Mesendoderm (in vitro differentiated cells): ENCODE results near the gene IGSF9.

Source experiments
- DNase-seq: peaks from one replicate; pipeline ENCODE4 v3.0.0; 2013
- H2AK5ac ChIP-seq: 2 replicates; pipeline ENCODE4 v1.6.1; 2013; ENCODE audit warnings: low read length, inconsistent platforms
- H2BK120ac ChIP-seq: 2 replicates; pipeline ENCODE4 v1.6.1; 2013; ENCODE audit warnings: low read depth, mild to moderate bottlenecking, low read length, moderate library complexity, mixed read lengths
- H2BK15ac ChIP-seq: replicated peaks from 2 replicates; pipeline ENCODE4 v1.6.1; 2013; ENCODE audit warnings: low read depth, mild to moderate bottlenecking, moderate library complexity
- H2BK5ac ChIP-seq: 2 replicates; pipeline ENCODE4 v1.6.1; 2013; ENCODE audit warnings: low read length, inconsistent platforms
- H3K18ac ChIP-seq: 2 replicates; pipeline ENCODE4 v1.6.1; 2013; ENCODE audit warnings: mild to moderate bottlenecking, low read length, mixed read lengths
- H3K23ac ChIP-seq: one replicate; pipeline ENCODE4 v1.6.1; 2013; ENCODE audit warnings: low read length
- H3K27ac ChIP-seq: 2 replicates; pipeline ENCODE4 v1.5.1; 2013; ENCODE audit warnings: low read depth, mild to moderate bottlenecking, inconsistent platforms, low read length, moderate library complexity
- H3K27me3 ChIP-seq: 2 replicates; pipeline ENCODE4 v1.6.1; 2013; ENCODE audit warnings: low read length, control low read depth, mild to moderate bottlenecking, inconsistent platforms; ENCODE audit not compliant: insufficient read depth, poor library complexity
- H3K36me3 ChIP-seq: 2 replicates; pipeline ENCODE4 v1.6.1; 2013; ENCODE audit warnings: low read length, inconsistent platforms; ENCODE audit not compliant: control insufficient read depth, insufficient read depth
- H3K4ac ChIP-seq: one replicate; pipeline ENCODE4 v1.6.1; 2013; ENCODE audit warnings: low read depth, mild to moderate bottlenecking, low read length, moderate library complexity
- H3K4me1 ChIP-seq: 2 replicates; pipeline ENCODE4 v1.6.1; 2013; ENCODE audit warnings: low read depth, low read length, inconsistent platforms; ENCODE audit not compliant: control insufficient read depth
- H3K4me2 ChIP-seq: 2 replicates; pipeline ENCODE4 v1.6.1; 2013; ENCODE audit warnings: low read length
- H3K4me3 ChIP-seq: 2 replicates; pipeline ENCODE4 v1.5.1; 2013; ENCODE audit warnings: mild to moderate bottlenecking, low read length
- H3K56ac ChIP-seq: one replicate; pipeline ENCODE4 v1.6.1; 2013; ENCODE audit warnings: low read length
- H3K79me1 ChIP-seq: 2 replicates; pipeline ENCODE4 v1.6.1; 2013; ENCODE audit warnings: low read length, inconsistent platforms
- H3K79me2 ChIP-seq: 2 replicates; pipeline ENCODE4 v1.6.1; 2013; ENCODE audit warnings: mild to moderate bottlenecking, low read length; ENCODE audit not compliant: control insufficient read depth, insufficient read depth
- H3K9ac ChIP-seq: 2 replicates; pipeline ENCODE4 v1.6.1; 2013; ENCODE audit warnings: low read length, inconsistent platforms
- H4K5ac ChIP-seq: one replicate; pipeline ENCODE4 v1.6.1; 2013; ENCODE audit warnings: low read length
- H4K8ac ChIP-seq: one replicate; pipeline ENCODE4 v1.6.1; 2013; ENCODE audit warnings: low read depth, mild to moderate bottlenecking, control low read depth, low read length, moderate library complexity
- WGBS: extraction: QIAGEN DNeasy Blood & Tissue Kit; methylation state at CpG from one replicate; pipeline ENCODE4 v1.1.7; 2013; ENCODE audit warnings: low lambda C conversion rate, missing lambda C conversion rate; ENCODE audit not compliant: insufficient coverage; ENCODE audit errors: extremely low coverage; 5-methylcytosine and 5-hydroxymethylcytosine counted together

IGSF9 gene

DNA sequence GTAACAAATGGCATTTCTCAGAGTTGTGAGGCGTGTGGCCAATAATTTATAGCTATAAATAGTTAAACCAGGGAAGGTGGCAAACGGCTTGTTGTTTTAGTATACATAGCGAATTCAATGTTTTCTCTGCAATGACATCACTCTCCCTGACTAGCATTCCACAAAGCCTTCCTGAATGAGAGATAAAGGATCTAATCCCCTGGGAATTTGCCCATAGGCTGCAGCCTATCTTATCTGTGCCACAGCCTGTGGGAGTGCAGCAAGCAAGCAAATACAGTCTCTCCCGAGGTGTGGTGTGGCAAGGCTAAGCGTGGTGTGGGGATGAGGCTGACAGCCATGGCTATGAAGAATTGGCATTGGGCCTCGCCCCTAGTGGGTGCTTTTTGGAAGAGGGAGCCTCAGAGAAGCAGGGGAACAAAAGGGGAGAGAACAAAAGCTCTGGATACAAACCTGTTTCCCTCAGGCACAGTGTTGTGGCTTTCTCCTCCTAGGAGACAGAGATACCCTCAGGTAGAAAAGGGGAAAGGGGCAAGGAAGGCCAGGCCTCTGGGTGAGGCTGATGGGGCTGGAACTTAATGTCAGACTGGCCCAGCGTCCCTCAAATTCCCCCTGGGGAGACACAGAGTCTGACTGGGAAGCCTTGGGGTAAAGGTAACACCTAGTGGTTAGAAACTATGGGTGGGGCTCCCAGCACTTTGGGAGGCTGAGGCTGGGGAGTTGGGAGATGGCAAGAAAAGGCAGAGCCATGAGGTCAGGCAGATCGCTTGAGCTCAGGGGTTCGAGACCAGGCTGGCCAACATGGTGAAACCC is 29.0 kb downstream of the IGSF9 start:
- Histone ChIP-seq H3K79me1 (peaks cover 16% of the 10 kb centered on the region), H3K27ac (peak overlapping the region; percentile 81), H3K27me3 (no peaks in the 10 kb centered on the region), H3K18ac (peak overlapping the region; percentile 65), H3K36me3 (peaks cover 8% of the 10 kb centered on the region), H2BK5ac (peak overlapping the region; percentile 89), H3K9ac (peak overlapping the region; percentile 1), H2AK5ac (no peak overlapping the region), H2BK15ac (no peak overlapping the region), H3K79me2 (peaks cover 19% of the 10 kb centered on the region), H3K4me3 (no peak overlapping the region), H4K8ac (no peak overlapping the region), H3K4me2 (no peak overlapping the region), H3K4me1 (peaks cover 36% of the 10 kb centered on the region), H3K4ac (peak overlapping the region; percentile 56), H2BK120ac (no peak overlapping the region), H4K5ac (no peak overlapping the region), H3K23ac (no peak overlapping the region), H3K56ac (peak overlapping the region; percentile 59)
- DNase-seq, result peak; percentile 100
- WGBS, result no CpG with 5 or more reads among the region's 9 CpGs

DNA sequence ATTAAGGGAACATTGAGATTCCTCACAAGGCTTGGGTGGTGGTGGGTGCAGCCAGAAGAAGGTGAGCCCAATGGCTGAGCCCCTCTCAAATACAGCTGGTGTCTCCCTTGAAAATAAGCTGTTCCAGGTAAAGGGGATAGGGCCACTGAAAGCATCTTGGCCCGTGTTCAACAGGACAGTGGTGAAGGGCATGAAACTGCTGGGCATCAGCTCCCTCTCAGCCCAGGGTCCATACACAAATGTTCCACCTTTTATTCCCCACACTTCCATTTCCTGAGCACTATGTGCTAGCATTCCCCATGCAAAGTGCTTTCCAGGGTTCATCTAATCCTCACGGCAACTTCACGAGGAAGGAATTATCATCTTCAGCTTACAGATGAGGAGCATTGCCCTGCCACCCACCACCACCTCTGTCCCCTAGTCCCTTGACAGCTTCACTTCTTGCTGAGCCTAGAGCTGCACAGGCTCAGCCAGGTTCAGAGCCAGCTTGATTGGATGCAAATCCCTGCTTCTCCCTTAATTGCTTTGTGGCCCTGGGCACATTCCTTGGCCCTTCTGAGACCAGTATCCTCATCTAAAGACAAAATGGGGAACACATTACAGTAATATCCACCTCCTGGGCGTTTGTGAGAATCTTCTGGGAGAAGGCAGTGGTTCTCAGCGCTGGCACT is 29.7 kb downstream of the IGSF9 start:
- Histone ChIP-seq H2AK5ac (peak overlapping the region; percentile 16), H3K27me3 (no peaks in the 10 kb centered on the region), H2BK5ac (peak overlapping the region; percentile 9), H2BK15ac (no peak overlapping the region), H3K4ac (peak overlapping the region; percentile 17), H3K4me2 (no peak overlapping the region), H3K79me2 (peaks cover 12% of the 10 kb centered on the region), H3K79me1 (peaks cover 11% of the 10 kb centered on the region), H3K23ac (no peak overlapping the region), H4K8ac (no peak overlapping the region), H3K4me1 (peaks cover 44% of the 10 kb centered on the region), H3K56ac (peak overlapping the region; percentile 59), H3K36me3 (peaks cover 8% of the 10 kb centered on the region), H3K9ac (peak overlapping the region; percentile 1), H3K18ac (peak overlapping the region; percentile 65), H2BK120ac (peak overlapping the region; percentile 33), H4K5ac (no peak overlapping the region), H3K27ac (peak overlapping the region; percentile 81), H3K4me3 (no peak overlapping the region)
- DNase-seq, result peak; percentile 96
- WGBS, result no CpG with 5 or more reads among the region's 5 CpGs

DNA sequence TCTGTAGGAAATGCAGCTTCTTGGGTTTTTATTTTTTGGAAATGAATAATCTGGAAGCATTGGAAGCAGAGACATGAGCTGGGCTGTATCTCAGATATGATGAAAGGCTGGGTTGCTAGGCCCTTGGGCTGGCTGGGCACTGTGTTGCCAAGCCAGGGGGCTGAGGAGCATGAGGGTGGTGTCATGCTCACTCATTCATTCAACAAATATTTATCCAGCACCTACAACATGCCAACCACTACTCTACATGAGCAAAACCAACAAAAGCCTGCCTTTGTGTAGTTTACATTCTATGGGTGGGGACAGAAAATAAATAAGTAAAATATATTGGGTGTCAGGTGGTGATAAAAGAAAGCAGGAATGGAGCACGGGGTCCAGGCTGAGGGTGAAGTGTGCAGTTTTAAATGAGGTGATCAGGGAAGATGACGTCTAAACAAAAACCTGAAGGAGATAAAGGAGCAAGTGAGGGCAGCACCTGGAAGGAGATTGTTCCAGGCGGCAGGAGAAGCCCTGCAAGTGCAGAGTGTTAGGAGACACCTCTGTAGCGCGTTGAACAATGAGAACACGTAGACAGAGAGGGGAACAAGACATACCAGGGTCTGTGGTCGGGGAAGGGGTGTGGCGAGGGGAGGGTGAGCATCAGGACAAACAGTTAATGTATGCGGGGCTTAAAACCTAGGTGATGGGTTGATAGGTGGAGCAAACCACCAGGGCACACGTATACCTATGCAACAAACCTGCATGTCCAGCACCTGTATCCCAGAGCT is 31.0 kb downstream of the IGSF9 start:
- peak overlapping the region; percentile 14 for H3K27ac ChIP-seq
- no peaks in the 10 kb centered on the region for H3K27me3 ChIP-seq
- H3K79me1 ChIP-seq, result peaks cover 3% of the 10 kb centered on the region
- H4K5ac ChIP-seq, result no peak overlapping the region
- no peak overlapping the region for H4K8ac ChIP-seq
- peak overlapping the region; percentile 35 for H2AK5ac ChIP-seq
- H2BK15ac ChIP-seq, result no peak overlapping the region
- no peak overlapping the region for H2BK5ac ChIP-seq
- no CpG with 5 or more reads among the region's 10 CpGs for WGBS
- no peak overlapping the region for H3K4me2 ChIP-seq
- peak; percentile 56 for DNase-seq
- no peak overlapping the region for H3K9ac ChIP-seq
- H3K4me3 ChIP-seq, result no peak overlapping the region
- peak overlapping the region; percentile 11 for H3K18ac ChIP-seq
- peaks cover 2% of the 10 kb centered on the region for H3K79me2 ChIP-seq
- peak overlapping the region; percentile 35 for H3K56ac ChIP-seq
- no peak overlapping the region for H2BK120ac ChIP-seq
- no peak overlapping the region for H3K4ac ChIP-seq
- H3K4me1 ChIP-seq, result peaks cover 52% of the 10 kb centered on the region
- peaks cover 2% of the 10 kb centered on the region for H3K36me3 ChIP-seq
- H3K23ac ChIP-seq, result no peak overlapping the region

DNA sequence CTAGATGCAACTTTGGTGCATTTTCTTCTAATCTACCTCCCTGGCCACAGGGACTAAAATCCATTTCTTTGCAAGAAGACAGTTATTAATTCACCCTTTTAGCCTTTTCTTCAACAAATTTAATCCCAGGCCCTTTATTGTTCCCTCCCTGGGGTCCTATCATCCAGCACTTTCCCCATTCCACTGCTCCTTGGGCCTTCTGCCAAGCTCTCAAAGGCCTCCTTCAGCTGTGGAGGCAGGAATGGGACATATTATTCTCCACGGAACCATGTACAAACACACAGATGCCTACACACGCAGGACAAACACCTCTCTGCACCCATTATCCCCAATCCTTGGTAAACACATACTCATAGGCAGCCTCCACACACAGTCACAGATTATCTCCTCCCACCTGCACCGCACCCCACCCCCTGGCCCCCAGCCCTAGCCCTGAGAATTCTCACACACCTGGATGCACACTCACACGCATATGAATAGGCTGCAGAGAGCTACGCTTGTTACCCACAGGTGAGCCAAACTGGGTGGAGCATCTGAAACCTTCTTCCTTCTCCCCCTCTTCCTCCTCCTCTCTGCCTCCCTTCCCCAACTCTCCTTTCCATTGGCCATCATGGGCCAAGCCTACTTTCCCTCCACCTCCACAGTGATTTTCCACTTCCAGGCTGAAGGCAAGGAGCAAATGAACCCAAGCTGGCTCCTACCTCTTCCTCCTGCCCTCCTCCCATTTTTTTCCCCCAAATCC is 31.8 kb downstream of the IGSF9 start:
- Histone ChIP-seq H3K9ac (no peak overlapping the region), H3K27ac (no peak overlapping the region), H3K56ac (peak overlapping the region; percentile 35), H3K79me2 (no peaks in the 10 kb centered on the region), H4K8ac (no peak overlapping the region), H3K4ac (no peak overlapping the region), H2BK15ac (no peak overlapping the region), H2AK5ac (peak overlapping the region; percentile 84), H3K23ac (no peak overlapping the region), H3K4me2 (no peak overlapping the region), H2BK5ac (peak overlapping the region; percentile 25), H3K79me1 (peaks cover 3% of the 10 kb centered on the region), H4K5ac (no peak overlapping the region), H3K18ac (peak overlapping the region; percentile 20), H3K27me3 (no peaks in the 10 kb centered on the region), H3K4me1 (peaks cover 58% of the 10 kb centered on the region), H3K4me3 (no peak overlapping the region), H3K36me3 (no peaks in the 10 kb centered on the region), H2BK120ac (no peak overlapping the region)
- DNase-seq, result peak; percentile 71
- WGBS, result no CpG with 5 or more reads among the region's 5 CpGs

DNA sequence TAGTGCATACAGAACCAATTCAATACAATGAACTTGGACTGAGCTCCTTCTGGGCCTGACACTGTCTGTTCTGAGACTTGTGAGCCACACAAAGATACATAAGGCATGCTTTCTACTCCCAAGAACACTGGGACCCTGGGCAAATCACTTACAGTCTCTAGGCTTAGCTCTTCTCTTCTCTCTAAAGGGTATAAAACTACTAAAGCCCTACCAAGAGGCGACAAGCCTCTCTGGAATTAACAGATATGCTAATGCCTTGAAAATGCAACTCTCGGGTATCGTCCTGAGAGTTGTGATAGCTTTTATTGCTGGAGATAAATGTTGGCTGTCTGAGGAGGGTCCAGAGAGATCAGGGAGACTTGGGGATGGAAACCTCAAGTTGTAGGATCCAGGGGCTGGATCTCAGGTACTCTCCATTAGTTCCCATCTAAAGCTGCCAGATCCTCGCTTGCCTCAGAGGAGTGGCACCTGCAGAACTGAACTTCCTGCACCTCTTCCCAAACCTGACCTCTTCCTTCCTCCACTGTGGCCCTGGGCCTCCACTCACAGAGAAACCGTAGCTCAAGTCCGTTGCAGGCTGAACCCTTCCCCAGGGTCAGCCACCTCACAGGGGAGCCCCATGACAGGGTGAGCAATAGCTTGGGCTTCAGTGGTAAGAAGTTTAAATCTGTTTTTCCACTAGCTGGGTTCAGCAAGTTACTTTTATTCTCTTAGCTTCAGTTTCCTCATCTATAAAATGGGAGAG is 33.9 kb downstream of the IGSF9 start:
- no peak overlapping the region for H4K5ac ChIP-seq
- H2AK5ac ChIP-seq, result peak overlapping the region; percentile 94
- H3K18ac ChIP-seq, result peak overlapping the region; percentile 63
- peak overlapping the region; percentile 40 for H3K4ac ChIP-seq
- H3K79me2 ChIP-seq, result no peaks in the 10 kb centered on the region
- H3K27me3 ChIP-seq, result no peaks in the 10 kb centered on the region
- peak overlapping the region; percentile 29 for H3K9ac ChIP-seq
- H3K4me1 ChIP-seq, result peaks cover 51% of the 10 kb centered on the region
- peak overlapping the region; percentile 81 for H2BK5ac ChIP-seq
- peak overlapping the region; percentile 71 for H3K27ac ChIP-seq
- no peak overlapping the region for H2BK15ac ChIP-seq
- DNase-seq, result peak; percentile 69
- no peak overlapping the region for H3K4me2 ChIP-seq
- H2BK120ac ChIP-seq, result no peak overlapping the region
- no peaks in the 10 kb centered on the region for H3K79me1 ChIP-seq
- peak overlapping the region; percentile 85 for H3K56ac ChIP-seq
- no peak overlapping the region for H4K8ac ChIP-seq
- H3K23ac ChIP-seq, result no peak overlapping the region
- H3K4me3 ChIP-seq, result no peak overlapping the region
- H3K36me3 ChIP-seq, result no peaks in the 10 kb centered on the region
- WGBS, result no CpG with 5 or more reads among the region's 6 CpGs
